ENCODE measurements around the gene VPS18. TPM values are rescaled to one million over a fixed set of nuclear protein-coding genes. Genes with fewer than 3 reads are reported as not detected.

VPS18 gene, protein sequence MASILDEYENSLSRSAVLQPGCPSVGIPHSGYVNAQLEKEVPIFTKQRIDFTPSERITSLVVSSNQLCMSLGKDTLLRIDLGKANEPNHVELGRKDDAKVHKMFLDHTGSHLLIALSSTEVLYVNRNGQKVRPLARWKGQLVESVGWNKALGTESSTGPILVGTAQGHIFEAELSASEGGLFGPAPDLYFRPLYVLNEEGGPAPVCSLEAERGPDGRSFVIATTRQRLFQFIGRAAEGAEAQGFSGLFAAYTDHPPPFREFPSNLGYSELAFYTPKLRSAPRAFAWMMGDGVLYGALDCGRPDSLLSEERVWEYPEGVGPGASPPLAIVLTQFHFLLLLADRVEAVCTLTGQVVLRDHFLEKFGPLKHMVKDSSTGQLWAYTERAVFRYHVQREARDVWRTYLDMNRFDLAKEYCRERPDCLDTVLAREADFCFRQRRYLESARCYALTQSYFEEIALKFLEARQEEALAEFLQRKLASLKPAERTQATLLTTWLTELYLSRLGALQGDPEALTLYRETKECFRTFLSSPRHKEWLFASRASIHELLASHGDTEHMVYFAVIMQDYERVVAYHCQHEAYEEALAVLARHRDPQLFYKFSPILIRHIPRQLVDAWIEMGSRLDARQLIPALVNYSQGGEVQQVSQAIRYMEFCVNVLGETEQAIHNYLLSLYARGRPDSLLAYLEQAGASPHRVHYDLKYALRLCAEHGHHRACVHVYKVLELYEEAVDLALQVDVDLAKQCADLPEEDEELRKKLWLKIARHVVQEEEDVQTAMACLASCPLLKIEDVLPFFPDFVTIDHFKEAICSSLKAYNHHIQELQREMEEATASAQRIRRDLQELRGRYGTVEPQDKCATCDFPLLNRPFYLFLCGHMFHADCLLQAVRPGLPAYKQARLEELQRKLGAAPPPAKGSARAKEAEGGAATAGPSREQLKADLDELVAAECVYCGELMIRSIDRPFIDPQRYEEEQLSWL
- 10 to 100 TPM; 15.7 to 26.8 (median 23.8) TPM for total RNA-seq

DNA sequence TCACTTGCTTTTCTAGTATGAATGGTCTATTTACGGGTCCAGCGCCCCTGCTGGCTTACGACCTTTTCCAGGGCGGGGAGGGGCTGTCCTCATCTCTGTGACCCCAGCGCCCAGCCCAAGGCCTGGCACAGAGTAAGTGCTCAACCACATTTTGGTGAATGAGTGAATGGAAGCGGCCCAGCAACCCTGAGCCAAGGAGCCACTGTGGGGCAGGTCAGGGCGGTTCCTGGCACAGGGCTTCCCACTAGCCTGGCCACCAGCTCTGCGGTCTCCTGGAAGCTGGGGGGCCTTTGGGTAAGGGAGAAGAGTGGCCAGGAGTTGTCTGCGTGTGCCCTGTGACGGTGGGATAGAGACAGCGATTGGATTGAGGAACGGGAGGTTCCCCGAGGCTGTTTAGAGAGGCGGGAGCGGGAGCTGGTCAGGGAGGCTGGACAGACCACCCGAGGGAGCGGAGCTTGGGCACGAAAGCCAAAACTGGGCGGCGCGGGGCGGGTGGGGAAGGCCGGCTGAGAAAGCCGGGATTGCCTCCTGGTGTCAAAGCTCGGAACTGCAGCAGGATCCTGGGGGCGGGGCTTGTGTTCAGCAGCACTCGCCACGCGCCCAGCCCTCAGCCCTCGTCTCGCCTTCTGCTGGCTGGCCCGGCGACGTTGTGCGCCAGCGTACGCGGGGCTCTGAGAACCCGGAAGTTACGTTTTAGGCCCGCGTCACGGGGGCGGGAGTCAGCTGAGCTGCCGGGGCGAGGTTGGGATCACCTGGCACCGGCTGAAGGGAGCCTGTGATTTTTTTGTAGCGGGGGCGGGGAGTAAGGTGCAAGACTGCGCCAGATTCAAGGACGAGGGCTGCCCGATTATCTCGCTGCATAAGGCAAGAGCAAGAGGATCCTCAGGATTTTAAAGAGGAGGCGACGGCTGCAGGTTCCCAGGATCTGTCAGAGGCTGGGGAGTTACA lies at the start of gene VPS18:
VPS18 (plus strand) TSS at position 718 of the 948 bp plus-strand sequence. CDS start 319 bp downstream, outside the sequence.
- no peaks in the 10 kb centered on the region for H3K27me3 ChIP-seq
- peak within 1 kb of the TSS; percentile 77 to 81 (median 80) for H3K4me3 ChIP-seq
- H3K36me3 ChIP-seq, result peaks cover 0 to 12% (median 0%) of the 10 kb centered on the region in 3 donors
- TF ChIP-seq POLR2A (IDR thresholded peaks at IDR 0.05), result peak in 1 of 2 donors; percentile 94
- peak; percentile 97 to 99 (median 98) for TF ChIP-seq CTCF (IDR thresholded peaks at IDR 0.05)
- H3K4me1 ChIP-seq, result peaks cover 3 to 37% (median 8%) of the 10 kb centered on the region in 4 donors
- DNase-seq, result peak; percentile 98 to 99 (median 99)
- H3K9me3 ChIP-seq, result no peaks in the 10 kb centered on the region
- H3K27ac ChIP-seq, result peak within 1 kb of the TSS; percentile 83 to 94 (median 88)

- Histone ChIP-seq H3K27me3 (no peaks in the 10 kb centered on the region), H3K4me1 (peaks cover 0 to 20% (median 12%) of the 10 kb centered on the region in 4 donors), H3K27ac (peak overlapping the region; percentile 61 to 94 (median 88)), H3K36me3 (peaks cover 0 to under 1% (median 0%) of the 10 kb centered on the region in 3 donors), H3K9me3 (no peaks in the 10 kb centered on the region), H3K4me3 (peak overlapping the region; percentile 60 to 76 (median 71))
- TF ChIP-seq CTCF (IDR thresholded peaks at IDR 0.05) (peak in 1 of 6 experiments; percentile 0), POLR2A (IDR thresholded peaks at IDR 0.05) (no peak)
- peak in 2 of 3 donors; percentile 31 to 56 for DNase-seq
Observed at GRCh38 chr15:40844696-40845030, 49.6 kb upstream of the VPS18 start.

DNA sequence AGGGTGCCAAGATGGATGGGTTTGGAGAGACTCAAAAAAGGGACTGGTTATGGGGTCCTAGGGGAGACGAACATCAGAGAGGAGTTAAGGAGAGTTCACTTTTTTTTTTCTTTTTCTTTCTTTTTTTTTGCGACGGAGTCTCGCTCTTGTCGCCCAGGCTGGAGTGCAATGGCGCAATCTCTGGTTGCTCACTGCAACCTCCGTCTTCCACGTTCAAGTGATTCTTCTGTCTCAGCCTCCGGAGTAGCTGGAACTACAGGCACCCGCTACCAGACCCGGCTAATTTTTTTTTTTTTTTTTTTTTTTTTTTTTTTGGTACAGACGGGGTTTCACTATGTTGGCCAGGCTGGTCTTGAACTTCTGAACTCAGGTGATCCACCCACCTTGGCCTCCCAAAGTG lies 49.2 kb upstream of the VPS18 start:
- Histone ChIP-seq H3K4me1 (peaks cover 0 to 20% (median 14%) of the 10 kb centered on the region in 4 donors), H3K9me3 (no peaks in the 10 kb centered on the region), H3K27me3 (no peaks in the 10 kb centered on the region), H3K27ac (peak overlapping the region in 3 of 4 donors; percentile 83 to 94 (median 92)), H3K36me3 (peaks cover 0 to 5% (median 0%) of the 10 kb centered on the region in 3 donors), H3K4me3 (peak overlapping the region; percentile 60 to 76 (median 71))
- TF ChIP-seq POLR2A (IDR thresholded peaks at IDR 0.05) (no peak), CTCF (IDR thresholded peaks at IDR 0.05) (no peak)
- no peak for DNase-seq

DNA sequence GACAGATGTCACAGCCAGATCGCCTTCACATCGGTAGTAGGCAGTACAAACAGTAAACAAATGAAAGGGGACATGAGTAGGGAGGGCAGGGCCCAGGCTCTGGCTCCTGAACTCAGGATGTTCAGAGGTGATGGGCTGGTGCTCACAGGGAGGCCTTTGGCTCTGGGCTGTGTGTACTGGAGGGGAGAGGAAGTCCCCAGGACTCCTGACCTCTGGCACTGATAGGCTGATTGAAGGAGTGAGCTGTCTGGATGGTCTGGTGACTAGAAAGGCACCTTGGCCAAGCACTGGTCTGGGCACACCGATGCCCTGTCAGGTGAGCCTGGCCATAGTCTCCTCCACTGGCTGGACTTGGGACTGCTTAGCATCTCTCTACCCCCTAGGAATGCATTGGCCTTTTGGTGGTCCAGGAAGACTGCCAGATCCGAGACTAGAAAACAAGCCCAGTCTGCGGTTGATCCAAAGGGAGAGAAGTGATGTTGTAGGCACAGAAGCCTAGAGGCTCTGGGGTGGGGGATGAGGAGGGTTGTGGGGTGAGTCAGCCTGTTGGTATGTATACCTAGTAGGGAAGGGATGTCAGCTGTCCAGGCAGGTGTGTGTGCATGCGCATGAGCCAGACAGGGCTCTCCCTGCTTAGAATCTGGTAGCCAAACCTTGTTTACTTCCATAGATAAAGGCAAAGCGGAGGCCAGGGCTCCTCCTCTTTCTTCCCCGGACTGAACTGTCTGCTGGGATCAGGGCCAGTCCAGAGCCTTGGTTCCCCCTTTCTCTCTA lies 48.6 kb upstream of the VPS18 start:
- peaks cover 0 to 9% (median 0%) of the 10 kb centered on the region in 3 donors for H3K36me3 ChIP-seq
- H3K9me3 ChIP-seq, result no peaks in the 10 kb centered on the region
- peak in 2 of 3 donors; percentile 82 to 87 for DNase-seq
- H3K27me3 ChIP-seq, result no peaks in the 10 kb centered on the region
- TF ChIP-seq POLR2A (IDR thresholded peaks at IDR 0.05) (peak; percentile 71 to 83), CTCF (IDR thresholded peaks at IDR 0.05) (no peak)
- H3K27ac ChIP-seq, result peak overlapping the region in 3 of 4 donors; percentile 83 to 94 (median 92)
- H3K4me1 ChIP-seq, result peaks cover 0 to 25% (median 14%) of the 10 kb centered on the region in 4 donors
- peak overlapping the region in 3 of 4 donors; percentile 60 to 73 (median 69) for H3K4me3 ChIP-seq

Measured in Peyer's patch (tissue), 4 donors.